Suppressor macrophage treated with lipopolysaccharide for 1 hour (primary cell): Measurements from ENCODE around the gene MED15.

ENCODE experiments used
- DNase-seq, 3 donors: peaks; one replicate each; pipeline ENCODE4 v3.0.0-alpha.2; 2020 to 2022

Gene MED15

DNA sequence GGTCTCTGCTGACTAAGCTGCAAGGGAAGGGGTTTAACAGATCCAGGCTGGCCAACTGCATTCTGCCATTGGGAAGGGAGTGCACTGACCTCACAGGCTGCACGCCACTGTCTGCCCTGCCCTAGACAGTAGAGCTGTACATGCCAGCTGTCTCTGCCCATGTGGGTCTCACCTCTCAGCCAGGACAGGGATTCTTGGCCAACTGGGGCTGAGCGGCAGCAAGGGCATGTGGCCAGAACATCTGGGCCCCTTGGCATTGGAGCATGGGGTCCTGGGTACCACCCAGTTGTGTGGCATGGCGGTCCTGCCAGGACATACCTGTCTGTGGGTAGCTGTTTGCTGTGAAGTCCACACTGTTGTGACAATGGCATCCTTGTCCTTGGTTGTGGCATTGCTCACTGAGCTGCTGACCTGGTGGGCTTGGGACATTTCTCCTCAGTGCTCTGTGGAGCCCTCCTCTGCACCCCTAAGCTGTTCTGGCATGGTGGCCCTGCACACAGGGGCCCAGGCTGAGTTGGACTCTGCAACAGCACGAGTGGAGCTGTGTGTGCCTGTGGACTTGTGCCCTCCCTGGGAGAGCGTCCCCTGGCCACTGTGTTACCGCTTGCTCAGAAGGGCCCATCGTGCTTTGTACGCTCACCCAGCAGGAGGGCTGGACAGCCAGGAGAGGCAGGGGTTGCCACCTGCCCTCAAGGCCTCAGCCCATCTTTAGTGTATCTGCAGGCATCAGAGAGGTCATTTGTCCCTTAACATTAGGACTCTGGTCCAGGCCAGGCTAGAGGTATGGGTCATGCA lies 46.7 kb downstream of the MED15 start:
- no peak for DNase-seq

- no peak for DNase-seq
Measured at GRCh38 chr22:20554824-20555223, 47.4 kb downstream of the MED15 start.

DNA sequence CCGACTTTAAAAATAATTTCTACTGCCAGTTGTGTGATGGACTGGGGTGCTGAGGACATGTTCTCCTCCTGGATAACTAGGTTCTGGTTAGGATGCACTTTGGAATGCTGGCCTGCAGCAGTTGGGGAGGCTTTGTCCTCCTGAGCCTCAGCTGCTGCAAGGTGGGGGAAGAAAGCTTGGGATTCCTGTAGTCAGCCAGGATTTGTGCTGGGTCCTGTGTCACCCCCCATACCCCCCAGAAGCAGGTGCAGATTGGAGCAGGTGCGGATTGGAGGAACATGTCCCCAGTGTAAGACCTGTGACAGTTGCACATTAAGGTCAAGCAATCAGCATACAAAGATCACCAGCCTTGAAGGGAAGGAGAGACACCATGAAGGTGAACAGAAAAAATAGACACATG lies 51.1 kb downstream of the MED15 start:
- no peak for DNase-seq

- DNase-seq: no peak
Measured at GRCh38 chr22:20559174-20559760, 51.9 kb downstream of the MED15 start.

DNA sequence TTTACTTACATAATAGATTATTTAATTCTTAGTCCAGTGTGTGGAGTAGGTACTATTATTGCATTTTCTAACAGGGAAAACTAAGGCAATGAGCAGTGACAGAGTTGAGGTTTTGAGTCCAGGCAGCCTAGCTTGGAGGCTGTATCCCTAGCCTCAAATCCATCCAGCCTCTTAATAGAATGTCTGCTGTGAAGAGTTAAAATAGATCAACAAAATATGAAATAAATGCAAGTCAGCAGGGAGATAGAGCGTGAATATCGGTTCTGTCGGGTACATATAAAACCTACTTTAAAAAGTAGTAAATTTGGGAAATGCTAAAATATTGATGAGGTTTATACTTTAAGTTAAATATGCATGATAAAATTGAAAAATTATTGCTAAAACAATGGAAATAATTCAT lies 53.3 kb downstream of the MED15 start:
- DNase-seq: no peak

DNA sequence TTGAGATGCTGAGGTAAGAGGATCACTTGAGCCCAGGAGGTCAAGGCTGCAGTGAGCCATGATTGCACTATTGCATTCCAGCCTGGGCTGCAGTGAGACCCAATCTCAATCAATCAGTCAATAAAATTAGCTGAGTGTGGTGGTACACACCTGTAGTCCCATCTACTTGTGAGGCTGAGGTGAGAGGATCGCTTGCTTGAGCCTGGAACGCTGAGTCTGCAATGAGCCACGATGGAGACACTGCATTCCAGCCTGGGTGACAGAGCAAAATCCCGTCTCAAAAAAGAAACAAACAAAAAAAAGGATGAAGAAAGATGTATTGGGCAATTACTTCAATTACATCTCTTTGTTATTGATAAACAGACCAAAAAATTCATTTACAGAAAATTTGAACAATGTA lies 54.5 kb downstream of the MED15 start:
- DNase-seq: no peak

DNA sequence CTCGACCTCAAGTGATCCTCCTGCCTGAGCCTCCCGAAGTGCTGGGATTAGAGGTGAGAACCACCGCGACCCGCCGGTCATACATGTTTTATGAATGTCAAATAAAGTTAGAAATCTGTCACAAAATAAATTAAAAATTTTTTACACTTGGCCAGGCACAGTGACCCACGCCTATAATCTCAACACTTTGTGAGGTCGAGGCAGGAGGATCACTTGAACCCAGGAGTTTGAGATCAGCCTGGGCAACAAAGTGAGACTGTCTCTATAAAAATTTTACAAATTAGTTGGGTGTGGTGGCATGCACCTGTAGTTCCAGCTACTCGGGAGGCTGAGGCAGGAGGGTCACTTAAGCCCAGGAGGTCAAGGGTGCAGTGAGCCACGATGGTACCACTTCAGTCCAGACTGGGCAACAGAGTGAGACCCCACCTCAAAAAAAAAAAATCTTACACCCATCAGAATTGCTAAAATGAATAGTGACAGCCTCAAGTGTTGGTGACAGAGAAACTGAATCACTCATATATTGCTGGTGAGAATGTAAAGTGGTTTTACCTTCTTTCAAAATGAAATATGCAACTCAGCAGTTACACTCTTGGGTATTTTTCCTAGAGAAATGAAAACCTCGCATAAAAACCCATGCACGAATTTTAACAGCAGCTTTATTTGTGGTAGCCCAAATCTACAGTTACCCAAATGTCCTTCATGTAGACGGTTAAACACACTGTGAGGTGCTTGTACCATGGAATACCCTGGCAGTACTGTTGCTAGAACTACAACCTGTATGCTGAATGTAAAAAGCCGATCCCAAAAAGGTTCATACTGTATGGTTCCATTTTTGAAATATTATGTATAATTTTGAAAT lies 55.4 kb downstream of the MED15 start:
- DNase-seq: no peak

GRCh38 chr22:20563466-20563906 lies 56.1 kb downstream of the MED15 start:
- no peak for DNase-seq

GRCh38 chr22:20563941-20564371 lies 56.5 kb downstream of the MED15 start:
- no peak for DNase-seq

- no peak for DNase-seq
Measured at GRCh38 chr22:20565079-20565734, 57.8 kb downstream of the MED15 start.

- DNase-seq: no peak
Measured at GRCh38 chr22:20565761-20566160, 58.4 kb downstream of the MED15 start.

- DNase-seq: no peak
Measured at GRCh38 chr22:20566420-20567260, 59.2 kb downstream of the MED15 start.

GRCh38 chr22:20567371-20567847 lies 60.0 kb downstream of the MED15 start:
- DNase-seq: no peak

- no peak for DNase-seq
Measured at GRCh38 chr22:20567993-20568417, 60.6 kb downstream of the MED15 start.

- no peak for DNase-seq
Measured at GRCh38 chr22:20568502-20569058, 61.2 kb downstream of the MED15 start.

DNA sequence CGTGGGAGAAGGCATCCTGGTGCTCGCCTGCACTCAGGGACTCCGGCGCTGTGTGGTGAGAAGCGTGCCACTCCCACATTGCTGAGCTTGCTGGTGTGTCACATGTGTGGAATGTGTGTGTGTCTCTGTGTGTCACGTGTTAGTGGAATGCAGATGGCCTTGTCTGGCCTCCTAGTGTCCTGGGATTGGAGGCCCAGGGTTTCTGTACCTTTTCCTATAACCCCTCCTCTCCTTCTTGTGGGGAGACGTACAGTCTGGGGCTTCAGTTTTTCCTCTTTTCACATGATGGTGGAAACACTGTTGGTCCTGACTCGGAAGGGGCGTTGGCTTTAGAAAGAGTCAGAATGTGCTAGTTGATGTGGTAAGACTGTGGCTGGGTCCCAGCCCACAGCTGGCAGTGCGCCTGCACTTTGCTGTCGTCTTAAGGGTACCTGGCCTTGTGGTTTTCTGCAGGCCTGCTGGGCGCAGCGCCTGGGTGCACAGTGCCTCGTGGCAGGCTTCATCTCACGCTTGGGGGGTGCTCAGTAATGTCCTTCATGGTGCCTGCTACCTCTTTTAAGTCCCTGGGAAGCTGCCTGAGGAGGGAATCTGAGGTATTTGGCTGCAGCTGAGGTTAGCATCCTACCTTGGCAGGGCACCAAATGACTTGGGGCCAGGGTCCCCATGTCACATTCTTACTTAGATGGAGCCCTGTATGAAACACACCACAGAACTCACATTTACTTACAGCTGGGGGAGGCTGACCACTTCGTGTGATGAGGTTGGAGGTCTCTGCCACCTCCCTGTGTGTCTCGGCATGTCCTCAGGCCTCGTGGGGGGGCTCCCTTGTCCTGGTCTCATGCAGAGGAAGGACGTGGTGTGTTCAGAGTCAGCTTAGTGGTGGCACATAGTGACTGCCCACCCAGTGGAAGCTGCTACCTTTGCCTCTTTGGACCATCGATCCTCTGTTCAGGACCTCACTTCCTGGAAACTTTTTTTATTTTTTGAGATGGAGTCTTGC lies 61.9 kb downstream of the MED15 start:
- no peak for DNase-seq

DNA sequence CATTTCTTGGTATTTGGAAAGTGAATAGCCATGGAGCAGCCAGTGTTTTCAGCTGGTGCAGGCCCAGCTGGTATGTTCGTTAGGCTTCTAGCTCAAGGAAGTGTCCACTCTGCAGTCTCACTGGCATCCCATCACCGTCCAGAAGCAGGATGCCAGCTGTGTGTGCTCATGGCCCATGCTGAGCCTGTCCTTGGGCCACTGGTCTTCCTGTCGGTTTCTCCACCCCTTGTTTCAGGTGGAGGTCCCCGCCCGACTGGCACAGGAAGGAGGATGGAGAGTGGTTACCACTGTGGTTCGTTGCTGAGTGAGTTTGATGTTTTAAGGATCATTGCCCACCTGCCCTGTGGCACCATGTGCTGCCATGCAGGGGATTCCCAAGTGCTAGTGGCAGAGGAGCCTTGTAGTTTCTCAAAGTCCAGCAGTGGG lies 63.7 kb downstream of the MED15 start:
- no peak for DNase-seq

- peak; percentile 57 to 85 (median 64) for DNase-seq
Measured at GRCh38 chr22:20571531-20572007, 64.2 kb downstream of the MED15 start.

DNA sequence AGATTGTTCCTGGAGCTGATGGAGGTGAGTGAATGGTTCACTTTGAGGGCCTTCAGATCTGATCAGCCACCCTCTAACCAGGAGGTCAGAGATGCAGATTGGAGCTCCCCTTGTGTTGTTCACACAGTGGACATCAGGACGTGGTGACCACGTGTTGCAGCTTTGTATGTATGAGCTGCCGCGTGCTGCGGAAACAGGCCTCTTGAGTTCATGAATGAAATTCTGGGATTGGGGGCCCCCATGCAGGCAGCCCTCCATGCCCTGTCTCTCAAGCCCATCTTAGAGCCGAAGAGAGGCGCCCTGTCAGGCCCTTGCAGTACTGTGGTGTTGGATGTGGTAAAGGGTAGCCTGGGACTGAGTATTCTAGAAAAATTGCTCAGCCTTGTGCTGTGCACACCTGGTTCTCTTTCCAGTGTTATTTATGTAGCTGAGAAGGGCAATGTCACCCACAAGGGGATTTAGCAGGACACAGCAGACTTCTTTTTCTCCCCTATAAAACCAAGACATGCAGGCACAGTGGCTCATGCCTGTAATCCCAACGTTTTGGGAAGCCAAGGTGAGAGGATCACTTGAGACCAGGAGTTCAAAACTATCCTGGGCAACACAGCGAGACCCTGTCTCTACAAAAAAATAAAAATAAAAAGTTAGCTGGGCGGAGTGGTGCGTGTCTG lies 64.9 kb downstream of the MED15 start:
- DNase-seq: no peak
